A549 (cell line): ENCODE data around the gene ZNF785.

ENCODE experiments used
- EP300 ChIP-seq, 2 experiments: fragments of >200 bp; sonication (Bioruptor Twin); formaldehyde crosslinking; IDR thresholded peaks; 2 replicates in 1 of 2; 3 replicates in 1 of 2; pipeline ENCODE4 v1.6.1; 2016 to 2017
- ESRRA ChIP-seq: fragments of 150-350 bp; IDR thresholded peaks from 2 replicates; pipeline ENCODE4 v1.6.1; 2014; ENCODE audit warnings: mild to moderate bottlenecking, low read length, borderline replicate concordance
- MAFK ChIP-seq: fragments of 450-650 bp; IDR thresholded peaks from 2 replicates; pipeline ENCODE4 v1.6.1; 2014; ENCODE audit not compliant: partially characterized antibody
- POLR2A ChIP-seq: IDR thresholded peaks from 2 replicates; pipeline ENCODE4 v1.6.1; 2012; ENCODE audit warnings: mild to moderate bottlenecking, low read length
- ZSCAN20 ChIP-seq: fragments of 250-450 bp; sonication (Bioruptor Pico); IDR thresholded peaks from 2 replicates; pipeline ENCODE4 v1.8.0; 2022; ENCODE audit warnings: mild to moderate bottlenecking, moderate library complexity
- TF ChIP-seq, protein P1 (sequence below): fragments of >200 bp; sonication (Bioruptor Twin); formaldehyde crosslinking; IDR thresholded peaks from 3 replicates; pipeline ENCODE4 v1.5.1; 2016

DNA sequence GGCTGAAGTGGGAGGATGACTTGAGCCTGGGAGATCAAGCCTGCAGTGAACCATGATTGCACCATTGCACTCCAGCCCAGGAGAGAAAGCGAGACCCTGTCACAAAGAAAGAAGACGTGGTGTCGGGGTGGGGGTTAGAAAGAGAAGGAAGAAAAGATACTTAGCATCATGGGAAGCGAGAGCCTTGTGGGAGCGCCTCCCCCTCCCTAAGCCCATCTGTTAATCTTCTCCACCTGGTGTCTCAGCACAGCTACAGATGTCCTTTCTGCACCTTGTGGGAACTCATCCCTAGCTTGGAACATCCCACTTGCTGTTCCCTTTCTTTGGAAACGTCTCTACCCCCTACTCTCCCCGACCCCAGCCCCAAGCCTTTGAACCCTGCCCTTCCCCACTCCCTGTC lies 20.0 kb downstream of the ZNF785 start:
- no peak for TF ChIP-seq EP300 (IDR thresholded peaks at IDR 0.05)
- TF ChIP-seq, protein P1, sequence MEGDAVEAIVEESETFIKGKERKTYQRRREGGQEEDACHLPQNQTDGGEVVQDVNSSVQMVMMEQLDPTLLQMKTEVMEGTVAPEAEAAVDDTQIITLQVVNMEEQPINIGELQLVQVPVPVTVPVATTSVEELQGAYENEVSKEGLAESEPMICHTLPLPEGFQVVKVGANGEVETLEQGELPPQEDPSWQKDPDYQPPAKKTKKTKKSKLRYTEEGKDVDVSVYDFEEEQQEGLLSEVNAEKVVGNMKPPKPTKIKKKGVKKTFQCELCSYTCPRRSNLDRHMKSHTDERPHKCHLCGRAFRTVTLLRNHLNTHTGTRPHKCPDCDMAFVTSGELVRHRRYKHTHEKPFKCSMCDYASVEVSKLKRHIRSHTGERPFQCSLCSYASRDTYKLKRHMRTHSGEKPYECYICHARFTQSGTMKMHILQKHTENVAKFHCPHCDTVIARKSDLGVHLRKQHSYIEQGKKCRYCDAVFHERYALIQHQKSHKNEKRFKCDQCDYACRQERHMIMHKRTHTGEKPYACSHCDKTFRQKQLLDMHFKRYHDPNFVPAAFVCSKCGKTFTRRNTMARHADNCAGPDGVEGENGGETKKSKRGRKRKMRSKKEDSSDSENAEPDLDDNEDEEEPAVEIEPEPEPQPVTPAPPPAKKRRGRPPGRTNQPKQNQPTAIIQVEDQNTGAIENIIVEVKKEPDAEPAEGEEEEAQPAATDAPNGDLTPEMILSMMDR: no peak
- TF ChIP-seq ESRRA: no peak
- no peak for TF ChIP-seq MAFK
- no peak for TF ChIP-seq POLR2A
- TF ChIP-seq ZSCAN20: no peak
